ENCODE measurements around the gene RABAC1.
"Not testable (repeated sequence)": the region's sequence is repeated elsewhere in the genome, so short reads cannot be mapped to it uniquely, and the experiment has no call there.

RABAC1 gene

GRCh38 chr19:41927497-41928192 lies 31.5 kb downstream of the RABAC1 start:
- no peak for DNase-seq

GRCh38 chr19:41926763-41927496 lies 32.2 kb downstream of the RABAC1 start:
- no peak for DNase-seq

- no peak for DNase-seq
Measured at GRCh38 chr19:41926028-41926762, 32.9 kb downstream of the RABAC1 start.

- DNase-seq = no peak
Measured at GRCh38 chr19:41925208-41926003, 33.7 kb downstream of the RABAC1 start.

GRCh38 chr19:41924151-41925145 lies 34.7 kb downstream of the RABAC1 start:
- no peak for DNase-seq

- no peak for DNase-seq
Measured at GRCh38 chr19:41923045-41923788, 35.9 kb downstream of the RABAC1 start.

GRCh38 chr19:41922585-41922984 lies 36.5 kb downstream of the RABAC1 start:
- DNase-seq = no peak

GRCh38 chr19:41921577-41922576 lies 37.2 kb downstream of the RABAC1 start:
- no peak for DNase-seq

GRCh38 chr19:41920882-41921576 lies 38.1 kb downstream of the RABAC1 start:
- no peak for DNase-seq

- no peak for DNase-seq
Measured at GRCh38 chr19:41919948-41920712, 39.0 kb downstream of the RABAC1 start.

- no peak for DNase-seq
Measured at GRCh38 chr19:41918653-41919244, 40.4 kb downstream of the RABAC1 start.

GRCh38 chr19:41918095-41918494 lies 41.0 kb downstream of the RABAC1 start:
- no peak for DNase-seq

GRCh38 chr19:41917676-41918075 lies 41.4 kb downstream of the RABAC1 start:
- no peak for DNase-seq

GRCh38 chr19:41915776-41916414 lies 43.2 kb downstream of the RABAC1 start:
- no peak for DNase-seq

- no peak for DNase-seq
Measured at GRCh38 chr19:41915021-41915775, 43.9 kb downstream of the RABAC1 start.

GRCh38 chr19:41914424-41914834 lies 44.7 kb downstream of the RABAC1 start:
- not testable (repeated sequence) for DNase-seq

Measured in NCI-H345 (cell line).